Limb (tissue), 2 donors: ENCODE measurements around the gene ABCG1.

Experiments
- DNase-seq, 2 donors: peaks; one replicate each; pipeline ENCODE4 v3.0.0-alpha.2; 2016; ENCODE audit errors: extremely low spot score in 2 of 2

The ABCG1 gene

GRCh38 chr21:42214081-42214750, 4.7 kb upstream of the ABCG1 start:
- no peak for DNase-seq

DNA sequence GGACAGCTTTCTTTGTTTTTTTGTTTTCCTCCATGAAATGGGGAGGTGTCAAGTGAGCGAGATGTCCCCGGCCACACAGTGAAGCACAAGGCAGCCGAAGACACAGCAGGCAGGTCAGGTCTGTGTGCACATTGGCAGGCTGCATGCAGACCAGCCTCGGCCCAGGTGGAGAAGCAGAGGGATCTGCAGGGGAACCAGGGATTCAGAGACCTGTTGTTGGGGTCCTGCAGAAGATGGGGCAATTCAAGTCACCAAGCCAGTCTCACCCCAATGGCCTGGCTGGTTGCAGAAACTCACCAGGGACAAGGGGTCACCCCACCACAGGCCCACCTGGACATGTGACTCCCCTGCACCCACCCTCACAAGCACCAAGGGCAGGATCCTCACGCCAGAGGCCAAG, 4.0 kb upstream of the ABCG1 start:
- DNase-seq, result no peak

GRCh38 chr21:42215942-42216725, 2.8 kb upstream of the ABCG1 start:
- no peak for DNase-seq

DNA sequence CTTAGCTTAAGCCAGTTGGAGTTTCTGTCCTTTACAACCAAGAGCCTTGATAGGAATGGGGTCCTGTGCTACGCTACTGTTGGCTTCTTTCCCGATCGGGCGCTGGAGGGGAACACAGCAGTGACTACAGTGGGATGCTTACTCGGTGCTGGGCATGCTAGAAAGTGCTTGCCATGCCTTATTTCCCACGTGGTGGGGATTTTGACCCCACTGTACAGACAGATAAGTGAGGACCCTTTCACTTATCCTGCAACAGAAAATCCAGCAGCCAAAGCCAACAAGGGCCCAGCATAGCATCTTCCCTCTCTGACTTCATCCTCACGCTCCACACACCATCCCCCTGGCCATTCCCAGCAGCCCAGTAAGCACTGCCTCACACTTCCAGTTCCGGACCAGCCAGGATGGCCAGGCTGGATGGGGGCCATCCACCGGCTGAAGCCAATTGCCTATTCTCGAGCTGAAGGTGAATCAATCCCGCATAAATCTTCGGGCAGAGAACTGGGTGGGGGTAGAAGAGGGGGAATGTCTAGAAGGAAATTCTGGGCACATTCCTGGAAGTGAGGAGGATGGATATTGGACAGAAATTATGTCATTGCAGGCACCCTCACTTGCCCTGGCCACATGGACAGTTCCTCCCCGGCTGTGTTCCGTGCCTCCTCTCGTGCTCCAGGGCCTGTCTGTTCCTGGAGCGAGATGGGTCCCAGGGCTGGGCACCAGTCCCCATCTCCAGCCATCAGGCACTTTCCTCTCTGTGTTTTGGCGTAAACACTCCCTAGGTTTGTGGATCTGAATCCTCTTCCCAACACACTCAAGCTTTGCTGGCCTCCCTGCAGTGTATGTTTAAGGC, 2.0 kb upstream of the ABCG1 start:
- DNase-seq, result no peak

GRCh38 chr21:42219606-42220137, 732 bp downstream of the ABCG1 start:
- DNase-seq, result peak in 1 of 2 donors; percentile 66

- DNase-seq, result peak; percentile 76 to 77
Measured at GRCh38 chr21:42220138-42220701, 1.3 kb downstream of the ABCG1 start.

- DNase-seq, result no peak
Measured at GRCh38 chr21:42221581-42222345, 2.8 kb downstream of the ABCG1 start.

DNA sequence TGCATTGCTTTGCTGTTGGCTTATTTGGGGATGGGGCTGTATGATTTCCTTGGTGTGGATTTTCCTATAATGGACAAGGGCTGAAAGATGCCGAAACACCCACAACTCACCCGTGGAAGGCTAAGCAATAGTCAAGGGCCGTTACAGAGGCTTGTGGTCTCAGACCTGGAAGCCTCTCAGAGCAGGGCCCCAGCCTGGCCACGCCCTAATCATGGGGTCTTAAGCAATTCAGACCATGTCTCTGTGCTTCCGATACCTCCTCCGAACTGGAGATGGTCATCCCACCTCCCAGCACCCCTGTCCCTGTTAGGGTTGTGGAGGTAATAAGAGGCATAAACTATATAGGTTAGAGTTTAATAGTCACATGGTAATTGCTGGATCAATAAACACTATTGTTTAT, 3.4 kb downstream of the ABCG1 start:
- no peak for DNase-seq

GRCh38 chr21:42222821-42223390, 4.0 kb downstream of the ABCG1 start:
- no peak for DNase-seq

GRCh38 chr21:42223826-42224575, 5.1 kb downstream of the ABCG1 start:
- DNase-seq, result no peak

GRCh38 chr21:42225042-42225441, 6.1 kb downstream of the ABCG1 start:
- no peak for DNase-seq

DNA sequence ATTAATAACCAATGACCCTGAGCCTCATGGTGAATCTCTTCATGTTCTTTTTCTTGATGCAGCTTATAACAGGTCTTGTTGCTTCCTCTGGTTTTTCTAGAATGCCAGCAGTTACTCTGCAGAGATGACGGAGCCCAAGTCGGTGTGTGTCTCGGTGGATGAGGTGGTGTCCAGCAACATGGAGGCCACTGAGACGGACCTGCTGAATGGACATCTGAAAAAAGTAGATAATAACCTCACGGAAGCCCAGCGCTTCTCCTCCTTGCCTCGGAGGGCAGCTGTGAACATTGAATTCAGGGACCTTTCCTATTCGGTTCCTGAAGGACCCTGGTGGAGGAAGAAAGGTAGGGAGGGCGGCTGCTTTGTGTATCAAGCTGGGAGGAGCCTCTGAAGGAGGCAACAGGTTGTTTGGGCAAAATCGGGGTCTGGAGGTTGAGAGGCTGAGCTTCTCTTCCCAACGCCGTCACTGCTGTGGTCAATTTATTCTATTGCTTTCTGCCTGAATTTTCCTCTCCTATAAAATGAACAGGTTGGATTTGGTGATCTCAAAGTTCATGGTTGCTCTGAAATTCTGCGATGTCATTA, 6.7 kb downstream of the ABCG1 start:
- no peak for DNase-seq

GRCh38 chr21:42226626-42227025, 7.7 kb downstream of the ABCG1 start:
- DNase-seq, result no peak

GRCh38 chr21:42227909-42228708, 9.2 kb downstream of the ABCG1 start:
- DNase-seq, result no peak

- DNase-seq, result no peak
Measured at GRCh38 chr21:42228709-42229220, 9.8 kb downstream of the ABCG1 start.

- DNase-seq, result no peak
Measured at GRCh38 chr21:42229676-42230075, 10.7 kb downstream of the ABCG1 start.

DNA sequence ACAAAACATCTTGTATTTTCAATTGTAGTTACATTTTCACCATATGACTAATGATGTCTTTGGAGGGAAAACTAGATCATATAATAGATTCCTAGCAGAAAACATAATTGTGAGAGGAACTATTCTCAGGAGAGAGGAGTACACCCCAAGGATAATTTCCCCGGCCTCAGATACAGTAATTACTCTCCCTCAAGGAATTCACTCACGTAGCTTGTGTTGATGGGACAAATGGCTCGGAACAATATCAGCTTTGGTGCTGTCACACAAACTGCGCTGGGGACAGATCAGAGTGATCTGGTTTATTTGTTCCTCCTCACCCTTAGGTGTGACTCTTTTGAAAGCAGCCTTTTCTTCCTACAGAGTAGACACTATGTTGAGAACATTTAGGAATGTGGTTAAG, 11.2 kb downstream of the ABCG1 start:
- DNase-seq, result no peak

- DNase-seq, result no peak
Measured at GRCh38 chr21:42230636-42231035, 11.7 kb downstream of the ABCG1 start.
